IMR-90 (cell line): ENCODE results near the gene PRSS3. TPM values are rescaled to one million over a fixed set of nuclear protein-coding genes. Genes with fewer than 3 reads are reported as not detected.

Experiments
- ATAC-seq: fragments of 200-7000 bp; cut with Tn5 transposase; 2 replicates; pipeline ENCODE4 v1.9.1; 2020; ENCODE audit warnings: low read depth, mild to moderate bottlenecking, moderate library complexity
- BruUV-seq: library from RNA; stranded (reverse); fragments of 400-500 nt; replicated peaks from 2 replicates; lab custom pipeline; 2021; lab: Mats Ljungman, UMichigan
- CTCF ChIA-PET: fragments of 300-600 bp; formaldehyde crosslinking; extraction: SDS; loops from one replicate; lab custom pipeline; 2021; ENCODE audit warnings: antibody characterized with exemption; lab: Yijun Ruan, JAX
- POLR2A ChIA-PET: fragments of 300-600 bp; sonication (Branson Sonifier 250); formaldehyde crosslinking; loops from one replicate; lab custom pipeline; 2022; ENCODE audit warnings: antibody characterized with exemption; ENCODE audit not compliant: unreplicated experiment; lab: Charles Lee
- DNase-seq: peaks from one replicate; pipeline ENCODE4 v3.0.0; 2013
- H2AFZ ChIP-seq: replicated peaks from 2 replicates; pipeline ENCODE3; 2013; ENCODE audit warnings: low read length, mild to moderate bottlenecking; ENCODE audit not compliant: poor library complexity
- H2AK5ac ChIP-seq: 2 replicates; pipeline ENCODE4 v1.6.1; 2013; ENCODE audit warnings: low read depth, low read length, inconsistent platforms
- H2AK9ac ChIP-seq: replicated peaks from 2 replicates; pipeline ENCODE3; 2013; ENCODE audit warnings: mild to moderate bottlenecking, low read depth, low read length, moderate library complexity; ENCODE audit not compliant: poor library complexity
- H2BK120ac ChIP-seq: 2 replicates; pipeline ENCODE4 v1.6.1; 2013; ENCODE audit warnings: low read depth, low read length, inconsistent platforms
- H2BK15ac ChIP-seq: 3 replicates; pipeline ENCODE4 v1.6.1; 2013; ENCODE audit warnings: low read depth, low read length, inconsistent platforms
- H2BK20ac ChIP-seq: 2 replicates; pipeline ENCODE4 v1.6.1; 2013; ENCODE audit warnings: low read depth, mild to moderate bottlenecking, inconsistent platforms, low read length, moderate library complexity
- H2BK5ac ChIP-seq: 2 replicates; pipeline ENCODE4 v1.6.1; 2013; ENCODE audit warnings: mild to moderate bottlenecking, low read depth, low read length, inconsistent platforms; ENCODE audit not compliant: poor library complexity, severe bottlenecking
- H3K14ac ChIP-seq: replicated peaks from 2 replicates; pipeline ENCODE4 v1.6.1; 2013; ENCODE audit warnings: low read depth, low read length, inconsistent platforms
- H3K18ac ChIP-seq: 2 replicates; pipeline ENCODE4 v1.6.1; 2013; ENCODE audit warnings: low read depth, low read length, control low read depth
- H3K23ac ChIP-seq: 2 replicates; pipeline ENCODE4 v1.6.1; 2013; ENCODE audit warnings: low read depth, low read length, inconsistent platforms
- H3K27ac ChIP-seq: 2 replicates; pipeline ENCODE4 v1.5.1; 2013; ENCODE audit warnings: mild to moderate bottlenecking, control low read depth, low read length; ENCODE audit not compliant: insufficient read depth
- H3K27me3 ChIP-seq: 2 replicates; pipeline ENCODE4 v1.6.1; 2013; ENCODE audit warnings: low read length; ENCODE audit not compliant: control insufficient read depth, insufficient read depth
- H3K36me3 ChIP-seq: 2 replicates; pipeline ENCODE4 v1.6.1; 2013; ENCODE audit warnings: low read length, mixed read lengths; ENCODE audit not compliant: control insufficient read depth, insufficient read depth
- H3K4ac ChIP-seq: 2 replicates; pipeline ENCODE4 v1.6.1; 2013; ENCODE audit warnings: low read depth, low read length, inconsistent platforms
- H3K4me1 ChIP-seq: 2 replicates; pipeline ENCODE4 v1.6.1; 2013; ENCODE audit warnings: low read length, mixed read lengths; ENCODE audit not compliant: control insufficient read depth, insufficient read depth
- H3K4me2 ChIP-seq: 2 replicates; pipeline ENCODE4 v1.6.1; 2013; ENCODE audit warnings: low read depth, mild to moderate bottlenecking, control low read depth, low read length, moderate library complexity
- H3K4me3 ChIP-seq: 2 replicates; pipeline ENCODE4 v1.5.1; 2013; ENCODE audit warnings: low read depth, mild to moderate bottlenecking, control low read depth, low read length, moderate library complexity; ENCODE audit not compliant: insufficient read depth
- H3K56ac ChIP-seq: 2 replicates; pipeline ENCODE4 v1.6.1; 2013; ENCODE audit warnings: low read length, inconsistent platforms; ENCODE audit not compliant: insufficient read depth; ENCODE audit errors: extremely low read depth
- H3K79me1 ChIP-seq, 2 experiments: 2 replicates each; pipeline ENCODE4 v1.6.1; 2013; ENCODE audit warnings: low read length in 2 of 2, inconsistent platforms in 1 of 2, low read depth in 1 of 2
- H3K9ac ChIP-seq: 2 replicates; pipeline ENCODE4 v1.6.1; 2013; ENCODE audit warnings: low read depth, low read length, control low read depth
- H3K9me1 ChIP-seq: 2 replicates; pipeline ENCODE4 v1.6.1; 2013; ENCODE audit warnings: low read length, inconsistent platforms; ENCODE audit not compliant: insufficient read depth
- H3K9me3 ChIP-seq: 2 replicates; pipeline ENCODE4 v1.6.1; 2013; ENCODE audit warnings: low read length; ENCODE audit not compliant: control insufficient read depth, insufficient read depth
- H4K20me1 ChIP-seq: 2 replicates; pipeline ENCODE4 v1.6.1; 2013; ENCODE audit warnings: low read length, inconsistent platforms; ENCODE audit not compliant: insufficient read depth
- H4K5ac ChIP-seq: 2 replicates; pipeline ENCODE4 v1.6.1; 2013; ENCODE audit warnings: mild to moderate bottlenecking, low read depth, low read length, control low read depth
- H4K8ac ChIP-seq, 2 experiments: 2 replicates each; pipeline ENCODE4 v1.6.1; 2013; ENCODE audit warnings: low read depth in 2 of 2, low read length in 2 of 2, control low read depth in 1 of 2, inconsistent platforms in 1 of 2
- H4K91ac ChIP-seq: 2 replicates; pipeline ENCODE4 v1.6.1; 2013; ENCODE audit warnings: low read depth, low read length, inconsistent platforms; ENCODE audit not compliant: insufficient read depth
- BHLHE40 ChIP-seq: fragments of 150-350 bp; IDR thresholded peaks from 2 replicates; pipeline ENCODE4 v1.6.1; 2016; ENCODE audit warnings: mild to moderate bottlenecking, low read depth, low read length
- CTCF ChIP-seq: conservative IDR thresholded peaks from 2 replicates; pipeline ENCODE4 v1.5.1; 2012; ENCODE audit warnings: mild to moderate bottlenecking, low read depth, low read length, improper control_type of control experiment
- ELK1 ChIP-seq: fragments of 150-350 bp; IDR thresholded peaks from 2 replicates; pipeline ENCODE4 v1.6.1; 2016; ENCODE audit warnings: low read depth, mild to moderate bottlenecking, low read length, moderate library complexity, borderline replicate concordance
- FOS ChIP-seq: fragments of 150-350 bp; IDR thresholded peaks from 2 replicates; pipeline ENCODE4 v1.6.1; 2016; ENCODE audit warnings: low read depth, low read length
- MAZ ChIP-seq: IDR thresholded peaks from 2 replicates; pipeline ENCODE4 v1.6.1; 2012; ENCODE audit warnings: low read depth, mild to moderate bottlenecking, low read length, improper control_type of control experiment, moderate library complexity, borderline replicate concordance
- MXI1 ChIP-seq: IDR thresholded peaks from 2 replicates; pipeline ENCODE4 v1.6.1; 2012; ENCODE audit warnings: low read depth, mild to moderate bottlenecking, low read length, moderate library complexity, borderline replicate concordance
- NFE2L2 ChIP-seq: fragments of 150-350 bp; IDR thresholded peaks from 2 replicates; pipeline ENCODE4 v1.6.1; 2016; ENCODE audit warnings: low read depth, mild to moderate bottlenecking, low read length
- POLR2A ChIP-seq: IDR thresholded peaks from 2 replicates; pipeline ENCODE4 v1.6.1; 2012; ENCODE audit warnings: mild to moderate bottlenecking, low read depth, low read length
- RAD21 ChIP-seq: IDR thresholded peaks from 2 replicates; pipeline ENCODE4 v1.6.1; 2012; ENCODE audit warnings: low read length, improper control_type of control experiment
- RCOR1 ChIP-seq: IDR thresholded peaks from 2 replicates; pipeline ENCODE4 v1.6.1; 2012; ENCODE audit warnings: mild to moderate bottlenecking, low read length, improper control_type of control experiment; ENCODE audit not compliant: insufficient replicate concordance
- SMC3 ChIP-seq: fragments of 150-350 bp; IDR thresholded peaks from 2 replicates; pipeline ENCODE4 v1.6.1; 2016; ENCODE audit warnings: low read depth, mild to moderate bottlenecking, antibody characterized with exemption, low read length, moderate library complexity
- USF2 ChIP-seq: fragments of 150-350 bp; IDR thresholded peaks from 2 replicates; pipeline ENCODE4 v1.6.1; 2017; ENCODE audit warnings: mild to moderate bottlenecking, antibody characterized with exemption, low read length, low read depth
- WGBS, 2 experiments: methylation state at CpG; one replicate each; pipeline versions ENCODE4 v1.1.5 to v1.1.7; 2013; ENCODE audit warnings: missing lambda C conversion rate in 2 of 2; ENCODE audit not compliant: insufficient read length in 1 of 2; ENCODE audit errors: extremely low coverage in 2 of 2; 5-methylcytosine and 5-hydroxymethylcytosine counted together
- dilution Hi-C: fragments of 300-500 bp; cut with HindIII; formaldehyde crosslinking; loops from one replicate; pipeline ENCODE4 v1.14.3; 2018; ENCODE audit warnings: low sequenced_read_pairs; ENCODE audit not compliant: unreplicated experiment
- in situ Hi-C: fragments of 300-500 bp; cut with MboI; formaldehyde crosslinking; loops from 3 replicates; pipeline ENCODE4 v1.14.3; 2019; ENCODE audit warnings: low sequenced_read_pairs, inconsistent platforms, mixed read lengths
- intact Hi-C: fragments of 100-400 bp; cut with micrococcal nuclease; formaldehyde crosslinking; loops from 2 replicates; pipeline ENCODE4 v1.10.0; 2022
- polyA plus RNA-seq, 3 experiments: library from polyadenylated mRNA; depleted of rRNA; stranded (reverse); fragments of >200 nt; gene quantifications; 2 replicates each; pipeline ENCODE4 v1.2.3, GENCODE V29; 2012; ENCODE audit warnings: low replicate concordance in 1 of 3
- total RNA-seq: library from RNA; depleted of rRNA; stranded (reverse); fragments of >200 nt; gene quantifications from 2 replicates; pipeline ENCODE4 v1.2.3, GENCODE V29; 2012

PRSS3 gene
- total and polyA plus RNA-seq, 2 of the 4 experiments (the other 2 are of a cell fraction) = 7.0 to 26.9 TPM

- Histone ChIP-seq H4K5ac (peak within 1 kb of the TSS; percentile 86), H3K9me3 (no peaks in the 10 kb centered on the region), H3K4ac (peak within 1 kb of the TSS; percentile 96), H3K27me3 (no peaks in the 10 kb centered on the region), H2BK15ac (peak within 1 kb of the TSS; percentile 95), H4K20me1 (peaks cover 34% of the 10 kb centered on the region), H3K4me1 (peaks cover 15% of the 10 kb centered on the region), H3K4me2 (peak within 1 kb of the TSS; percentile 85), H4K91ac (peak within 1 kb of the TSS; percentile 95), H3K18ac (peak within 1 kb of the TSS; percentile 91), H3K4me3 (peak within 1 kb of the TSS; percentile 100), H4K8ac (peak within 1 kb of the TSS; percentile 92 to 94), H2BK5ac (peak within 1 kb of the TSS; percentile 99), H3K79me1 (peaks cover 6 to 37% of the 10 kb centered on the region in 2 experiments; a peak in 3 of 4 replicates), H3K14ac (peak within 1 kb of the TSS; percentile 96), H3K27ac (peak within 1 kb of the TSS; percentile 98), H3K23ac (peak within 1 kb of the TSS; percentile 89), H3K56ac (peak within 1 kb of the TSS; percentile 92), H3K36me3 (no peaks in the 10 kb centered on the region), H3K9ac (peak within 1 kb of the TSS; percentile 94), H2BK20ac (peak within 1 kb of the TSS; percentile 86), H2AK9ac (peak within 1 kb of the TSS; percentile 99), H2BK120ac (peak within 1 kb of the TSS; percentile 86), H3K9me1 (peaks cover 13% of the 10 kb centered on the region), H2AK5ac (peak within 1 kb of the TSS; percentile 93), H2AFZ (peak within 1 kb of the TSS; percentile 98)
- in situ Hi-C loops (no loop called here), dilution Hi-C loops (no loop called here), intact Hi-C loops (loop anchor here (5.0 kb wide), 1 partner anchor 106 kb away; no protein-coding TSS in a partner anchor)
- no TSS peak for BruUV-seq
- CTCF ChIA-PET = interaction anchor here (0.8 kb wide), 1 partner anchor 38 kb away, joined by 4 read pairs; no protein-coding TSS in a partner anchor
- DNase-seq (peak; percentile 86), ATAC-seq (peak; percentile 73)
- POLR2A ChIA-PET = interaction anchor here (0.6 kb wide), 1 partner anchor 222 kb away, joined by 5 read pairs; no protein-coding TSS in a partner anchor
- 1% methylated on average over 16 of the region's 66 CpGs; no CpG with 5 or more reads in 1 of the 2 experiments for WGBS, 2 experiments
- TF ChIP-seq ELK1 (no peak), MAZ (peak; percentile 86; the same call in 1 of the 2 replicates), CTCF (no peak), SMC3 (no peak), RCOR1 (no peak), BHLHE40 (peak; percentile 94), MXI1 (no peak), POLR2A (peak; percentile 81; the same call in 1 of the 2 replicates), FOS (0 out of 2 replicates have a peak, but pooled peaks have one; percentile 19), RAD21 (no peak), USF2 (no peak), NFE2L2 (0 out of 2 replicates have a peak, but pooled peaks have one; percentile 1)
These were observed 21.2 kb downstream of the PRSS3 start, which contains the start of gene UBE2R2 for GRCh38 chr9:33816327-33817252. Gene UBE2R2 (plus strand): TSS chr9:33817160. CDS start chr9:33817758, 598 bp downstream.
